HepG2 (cell line): Measurements from ENCODE around the gene CBLC. TPM values are rescaled to one million over a fixed set of nuclear protein-coding genes. Genes with fewer than 3 reads are reported as not detected.

ENCODE experiments used
- CREB3 ChIP-seq: sonication (generic); formaldehyde crosslinking; IDR thresholded peaks from 2 replicates; pipeline ENCODE4 v1.5.0; 2020; ENCODE audit warnings: missing genetic modification reagents
- EZH2 ChIP-seq: conservative IDR thresholded peaks from 2 replicates; pipeline ENCODE4 v1.6.1; 2012; ENCODE audit warnings: mild to moderate bottlenecking, low read depth, low read length, moderate library complexity
- GMEB1 ChIP-seq: sonication (generic); formaldehyde crosslinking; IDR thresholded peaks from 2 replicates; pipeline ENCODE4 v1.5.1; 2020; ENCODE audit warnings: missing genetic modification reagents, mild to moderate bottlenecking, borderline replicate concordance
- MAX ChIP-seq: IDR thresholded peaks from 2 replicates; pipeline ENCODE4 v1.6.1; 2012; ENCODE audit warnings: inconsistent platforms
- NFIC ChIP-seq: IDR thresholded peaks from 2 replicates; pipeline ENCODE4 v1.6.1; 2012; ENCODE audit warnings: mild to moderate bottlenecking, low read length, inconsistent platforms
- PRMT3 ChIP-seq: sonication (generic); formaldehyde crosslinking; IDR thresholded peaks from 2 replicates; pipeline ENCODE4 v1.8.1; 2022; ENCODE audit warnings: low read depth, mild to moderate bottlenecking, moderate library complexity, missing genetic modification reagents, borderline replicate concordance
- PTBP1 ChIP-seq: fragments of 200-400 bp; formaldehyde crosslinking; IDR thresholded peaks from 2 replicates; pipeline ENCODE4 v1.6.1; 2018; ENCODE audit warnings: low read length, low read depth; ENCODE audit not compliant: poor library complexity, severe bottlenecking
- RFX5 ChIP-seq: IDR thresholded peaks from 2 replicates; pipeline ENCODE4 v1.6.1; 2011; ENCODE audit warnings: low read depth, low read length, improper control_type of control experiment
- RXRB ChIP-seq: IDR thresholded peaks from 2 replicates; pipeline ENCODE4 v1.6.1; 2016; ENCODE audit warnings: borderline replicate concordance, missing genetic modification reagents, missing compliant biosample characterization
- SALL2 ChIP-seq: sonication (generic); formaldehyde crosslinking; IDR thresholded peaks from 2 replicates; pipeline ENCODE4 v1.8.1; 2023; ENCODE audit warnings: mild to moderate bottlenecking, missing genetic modification reagents, inconsistent platforms
- SETDB1 ChIP-seq: sonication (generic); formaldehyde crosslinking; IDR thresholded peaks from 2 replicates; pipeline ENCODE4 v1.5.1; 2020; ENCODE audit warnings: missing genetic modification reagents, mild to moderate bottlenecking, borderline replicate concordance
- THAP11 ChIP-seq: IDR thresholded peaks from 2 replicates; pipeline ENCODE4 v1.6.1; 2016; ENCODE audit warnings: missing biosample characterization, missing genetic modification reagents
- U2AF2 ChIP-seq: fragments of 200-400 bp; formaldehyde crosslinking; IDR thresholded peaks from 2 replicates; pipeline ENCODE4 v1.6.1; 2017; ENCODE audit warnings: low read depth, mild to moderate bottlenecking, low read length
- ZBTB42 ChIP-seq: sonication (generic); formaldehyde crosslinking; IDR thresholded peaks from 2 replicates; pipeline ENCODE4 v1.5.0; 2020; ENCODE audit warnings: mild to moderate bottlenecking, missing genetic modification reagents
- ZFY ChIP-seq: sonication (generic); formaldehyde crosslinking; IDR thresholded peaks from 2 replicates; pipeline ENCODE4 v1.4.0; 2020; ENCODE audit warnings: missing genetic modification reagents
- ZNF318 ChIP-seq: sonication (generic); formaldehyde crosslinking; IDR thresholded peaks from 2 replicates; pipeline ENCODE4 v1.4.0; 2020; ENCODE audit warnings: mild to moderate bottlenecking, missing genetic modification reagents
- ZNF343 ChIP-seq: sonication (generic); formaldehyde crosslinking; IDR thresholded peaks from 2 replicates; pipeline ENCODE4 v1.4.0; 2020; ENCODE audit warnings: mild to moderate bottlenecking, missing genetic modification reagents
- ZNF563 ChIP-seq: sonication (generic); formaldehyde crosslinking; IDR thresholded peaks from 2 replicates; pipeline ENCODE4 v1.8.0; 2022; ENCODE audit warnings: mild to moderate bottlenecking, moderate library complexity, missing genetic modification reagents
- ZNF772 ChIP-seq: sonication (generic); formaldehyde crosslinking; IDR thresholded peaks from 2 replicates; pipeline ENCODE4 v1.5.0; 2020; ENCODE audit warnings: mild to moderate bottlenecking, missing genetic modification reagents
- ZSCAN22 ChIP-seq: sonication (generic); formaldehyde crosslinking; IDR thresholded peaks from 2 replicates; pipeline ENCODE4 v1.4.0; 2020; ENCODE audit warnings: mild to moderate bottlenecking, missing genetic modification reagents
- polyA plus RNA-seq, 8 experiments: library from polyadenylated mRNA; depleted of rRNA in 3 of 8; stranded (reverse) in 7 of 8; unstranded in 1 of 8; fragments of >200 nt; fragmentation: Illumina TruSeq in 4 of 8; extraction: Trizol in 4 of 8; gene quantifications; 2 replicates each; pipeline versions ENCODE4 v1.2.1 to v1.2.3, GENCODE V29; 2011 to 2016; ENCODE audit warnings: low read depth in 4 of 8, missing spikeins in 1 of 8, mixed read lengths in 1 of 8; ENCODE audit not compliant: insufficient read depth in 1 of 8
- total RNA-seq, 5 experiments: library from RNA; depleted of rRNA; stranded (reverse); fragments of >200 nt; fragmentation: Illumina TruSeq; extraction: Trizol; gene quantifications; 2 replicates each; pipeline ENCODE4 v1.2.3, GENCODE V29; 2016; ENCODE audit warnings: low read depth in 1 of 5

The CBLC gene
- total and polyA plus RNA-seq, 2 of the 13 experiments (the other 11 are each of a cell fraction or from before 2014, with no cell fraction given): 1.8 to 2.6 TPM

- TF ChIP-seq GMEB1 (CRISPR knock-in tag) (no peak), ZNF772 (CRISPR knock-in tag) (no peak), CREB3 (CRISPR knock-in tag) (no peak), EZH2 (no peak), THAP11 (CRISPR knock-in tag) (0 out of 2 replicates have a peak, but pooled peaks have one; percentile 18), PTBP1 (no peak), U2AF2 (no peak), ZBTB42 (CRISPR knock-in tag) (no peak), ZNF563 (CRISPR knock-in tag) (no peak), ZNF343 (CRISPR knock-in tag) (no peak), SALL2 (CRISPR knock-in tag) (no peak), NFIC (no peak), RXRB (peak; percentile 42; the same call in 1 of the 2 replicates), ZSCAN22 (CRISPR knock-in tag) (peak; percentile 80; the same call in 1 of the 2 replicates), RFX5 (no peak), ZFY (CRISPR knock-in tag) (no peak), MAX (no peak), SETDB1 (CRISPR knock-in tag) (no peak), PRMT3 (CRISPR knock-in tag) (no peak), ZNF318 (no peak)
Observed at GRCh38 chr19:44770550-44771257, 7.0 kb upstream of the CBLC start (continued).
